Diencephalon (tissue), 1 donor: Measurements from ENCODE around the gene PAK3. TPM values are rescaled to one million over a fixed set of nuclear protein-coding genes. Genes with fewer than 3 reads are reported as not detected.

Source experiments
- small RNA-seq: library from RNA; depleted of rRNA; stranded (forward); fragments of <200 nt; gene quantifications from one replicate; pipeline ENCODE3, GENCODE V24; 2014
- total RNA-seq: library from RNA; depleted of rRNA; stranded (reverse); fragments of >200 nt; gene quantifications from one replicate; pipeline ENCODE4 v1.2.3, GENCODE V29; 2014

Gene PAK3
- total RNA-seq = 204 TPM

GRCh38 chrX:111095974-111096895, at the start of gene PAK3:
TSS of gene PAK3 (plus strand) at chrX:111096191. CDS start at chrX:111123104, 26,913 bp downstream.

GRCh38 chrX:111270339-111270738, 174.3 kb downstream of the PAK3 start, which contains the start of gene CAPN6:
TSS of gene CAPN6 (minus strand) at chrX:111270483. CDS start at chrX:111263936, 6,547 bp downstream.

Small RNA genes lying within 50 kb of the gene (small RNA-seq; reads per million reads assigned to genes)
- not detected for gene FCF1P4

Other genes starting within 250 kb of the PAK3 start
- gene CAPN6, start 174.3 kb downstream of the PAK3 start, total RNA-seq = 0.23 TPM